ENCODE data around the gene FOXF1.

FOXF1 gene

DNA sequence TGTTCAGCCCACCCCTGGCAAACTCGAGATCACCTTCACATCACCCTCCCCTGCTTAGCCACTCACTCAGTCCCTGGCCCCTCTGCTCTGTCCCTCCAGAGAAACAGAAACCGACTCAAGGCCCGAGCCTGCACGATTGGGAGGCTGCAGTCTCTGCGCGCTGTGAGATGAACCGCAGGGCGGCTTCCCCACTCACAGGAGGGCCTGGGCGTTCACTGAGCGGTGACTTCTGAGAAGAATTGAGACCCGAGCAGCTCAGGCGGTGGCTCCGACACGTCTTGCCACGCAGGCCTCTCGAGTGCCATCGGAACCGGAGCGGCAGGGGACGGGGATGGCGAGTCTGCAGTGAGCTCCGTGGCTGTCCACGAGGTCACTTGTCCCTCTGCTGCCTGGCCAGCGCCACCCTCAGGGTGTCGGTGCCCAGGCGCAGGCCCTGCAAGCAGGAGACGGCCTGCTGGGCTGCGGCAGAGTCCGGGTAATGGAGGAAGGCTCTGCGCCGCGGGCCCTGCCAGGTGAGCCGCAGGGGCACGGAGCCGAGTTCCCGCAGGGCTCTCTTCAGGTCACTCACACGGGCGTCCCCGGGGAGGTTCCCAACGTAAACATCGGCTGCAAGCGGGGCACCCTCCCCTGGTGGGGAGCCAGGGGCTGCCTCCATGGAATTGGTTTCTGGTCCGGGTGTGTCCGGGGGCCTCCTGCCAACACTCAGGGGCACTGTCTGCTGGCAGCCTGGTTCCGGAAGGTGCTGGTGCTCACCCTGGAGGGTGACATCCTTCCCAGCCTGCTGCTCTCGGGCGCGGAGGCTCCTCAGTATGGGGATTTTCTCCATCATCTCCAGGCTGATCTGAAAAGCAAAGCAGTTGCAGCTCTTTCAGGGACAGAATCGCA is 21.6 kb downstream of the FOXF1 start:
- FAIRE-seq = no peak

DNA sequence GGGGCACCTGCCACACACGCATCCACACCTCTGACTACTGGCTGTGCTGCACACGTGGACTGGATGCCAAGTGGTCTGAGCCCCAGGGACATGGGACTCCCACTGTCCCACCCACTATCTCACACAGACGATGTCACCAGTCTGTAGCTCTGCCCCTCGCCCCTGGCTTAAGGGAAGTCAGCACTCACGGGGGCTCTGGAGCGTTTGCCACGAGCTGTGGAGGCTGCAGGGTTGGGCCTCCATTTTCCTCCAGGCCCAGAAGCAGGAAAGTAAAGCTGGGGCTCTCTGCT is 22.1 kb downstream of the FOXF1 start:
- DNase-seq (ENCODE audit: low spot score) (no peak), FAIRE-seq (no peak)

More for the DNA sequence above, 21.6 kb downstream of the FOXF1 start:
- DNase-seq (ENCODE audit: low spot score) = no peak

DNA sequence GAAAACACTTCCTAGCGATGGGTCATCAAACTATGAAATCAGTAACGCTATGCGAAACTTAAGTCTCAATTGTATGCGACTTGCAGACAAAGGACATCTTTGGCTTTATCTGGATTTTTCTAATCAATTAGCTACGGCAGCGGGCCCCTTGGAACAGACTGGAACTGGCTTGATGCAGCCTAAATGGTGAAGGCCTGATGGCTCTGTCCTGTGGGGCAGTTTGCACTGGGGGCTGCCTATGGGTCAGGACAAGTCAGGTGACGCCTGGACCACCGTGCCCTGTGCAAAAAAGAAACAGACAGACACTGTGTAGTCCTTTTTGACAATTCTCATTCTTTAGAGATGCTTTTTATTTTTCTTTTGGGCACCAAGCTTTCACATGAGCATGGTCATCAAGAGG is 22.7 kb downstream of the FOXF1 start:
- no peak for FAIRE-seq

DNA sequence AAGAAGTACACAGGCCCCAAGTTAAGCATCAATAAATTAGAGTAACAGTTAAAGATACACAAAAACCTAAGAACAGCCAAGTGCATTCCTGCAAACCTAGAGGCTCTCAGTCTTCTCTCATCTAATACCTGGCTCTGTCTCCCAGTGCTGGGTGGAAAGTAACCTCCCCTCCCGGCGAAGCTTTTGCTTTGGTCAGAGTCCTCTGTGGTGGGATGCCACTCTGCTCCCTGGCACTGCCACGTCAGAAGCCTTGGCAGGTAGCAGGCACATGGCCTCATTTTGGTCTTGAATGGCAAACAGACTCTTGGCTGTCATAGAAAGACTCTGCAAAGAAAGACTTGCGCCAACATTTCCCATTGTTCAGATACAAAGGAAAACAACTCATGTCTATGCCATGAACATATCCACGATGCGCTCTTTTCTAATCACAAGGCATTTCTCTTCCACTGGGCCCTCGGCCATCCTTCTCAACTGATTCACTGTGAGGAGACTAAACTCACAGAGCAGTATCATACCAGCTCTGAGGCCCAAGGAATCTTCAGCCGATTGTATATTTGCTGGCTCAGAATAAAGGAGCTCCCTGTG is 23.5 kb downstream of the FOXF1 start:
- DNase-seq (ENCODE audit: low spot score) = no peak
- FAIRE-seq = no peak

More for the DNA sequence above, 22.7 kb downstream of the FOXF1 start:
- no peak for DNase-seq (ENCODE audit: low spot score)

DNA sequence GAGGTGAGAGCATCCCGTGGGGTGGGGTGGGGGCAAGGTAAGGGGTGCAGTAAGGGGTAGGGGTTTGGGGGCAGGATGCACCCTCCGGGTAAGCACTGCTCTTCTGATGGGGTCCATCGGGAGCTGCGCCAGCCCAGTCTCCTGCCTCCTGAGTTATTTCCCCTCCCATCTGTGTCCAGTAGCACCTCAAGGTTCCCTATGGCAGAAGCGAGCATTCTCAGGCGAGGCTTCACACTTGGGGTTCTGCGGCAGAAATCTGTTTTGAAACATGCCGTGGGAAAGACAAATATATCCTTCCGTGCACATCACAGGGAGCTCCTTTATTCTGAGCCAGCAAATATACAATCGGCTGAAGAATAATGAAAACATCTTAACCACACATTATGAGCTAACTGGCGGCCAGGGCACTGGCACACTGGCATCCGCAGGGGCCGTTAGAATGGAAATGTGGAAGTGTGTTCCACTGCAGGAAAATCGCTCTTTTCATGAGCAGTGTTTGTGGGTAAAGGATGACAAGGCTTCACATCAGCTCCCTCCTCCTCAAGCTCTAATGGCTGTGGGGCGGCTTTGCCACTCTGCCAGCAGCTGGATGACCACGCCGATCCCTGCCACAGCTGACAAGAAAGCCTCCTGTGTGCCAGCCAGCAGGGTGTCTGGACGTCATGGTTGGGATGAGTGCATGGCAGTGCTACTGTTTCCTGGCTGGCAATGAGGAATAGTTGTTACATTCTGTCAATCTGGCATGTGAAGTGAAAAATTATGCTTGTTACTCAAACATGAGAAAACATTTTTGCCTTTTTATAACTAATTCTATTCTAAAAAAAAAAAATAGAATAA is 24.7 kb downstream of the FOXF1 start:
- DNase-seq (ENCODE audit: low spot score) (no peak), FAIRE-seq (no peak)

DNA sequence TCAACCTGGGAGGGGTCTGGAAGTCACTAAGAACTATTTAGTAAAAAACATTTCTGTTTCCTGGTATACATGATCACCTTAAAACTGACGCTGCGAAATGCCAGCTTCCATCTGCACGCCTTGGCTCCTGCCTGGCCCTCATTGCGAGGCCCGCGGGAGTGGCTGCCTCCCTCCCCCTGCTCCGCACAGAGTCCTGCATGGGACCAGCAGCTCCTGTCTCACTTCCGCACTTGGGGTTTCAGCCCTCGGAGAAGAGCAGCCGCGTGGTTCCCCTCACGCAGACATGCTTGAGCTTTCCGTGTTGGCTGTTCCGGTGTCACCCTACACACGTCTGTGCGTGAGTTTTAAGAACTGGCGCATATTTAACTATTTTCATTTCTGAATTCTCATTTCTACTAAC is 26.3 kb downstream of the FOXF1 start:
- FAIRE-seq (no peak), DNase-seq (ENCODE audit: low spot score) (no peak)

DNA sequence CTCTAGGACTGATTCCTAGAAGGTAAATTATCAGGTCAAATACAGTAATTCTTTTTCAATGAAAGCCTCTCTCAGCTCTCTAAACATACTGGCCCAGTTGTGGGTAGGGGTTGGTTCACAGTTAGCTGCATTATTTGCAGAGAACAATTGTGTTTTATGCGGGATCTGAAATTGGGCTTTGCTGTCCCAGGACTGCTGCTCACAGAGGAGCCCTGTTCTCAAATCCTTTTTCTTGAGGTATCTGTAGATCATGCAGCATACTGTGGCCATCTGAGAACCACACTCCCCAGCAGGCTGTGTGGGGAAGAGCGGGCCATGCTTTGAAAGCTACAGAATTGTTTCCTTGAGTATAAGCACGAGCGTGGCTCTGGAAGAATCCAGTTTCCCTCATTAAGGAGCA is 27.2 kb downstream of the FOXF1 start:
- FAIRE-seq = no peak

DNA sequence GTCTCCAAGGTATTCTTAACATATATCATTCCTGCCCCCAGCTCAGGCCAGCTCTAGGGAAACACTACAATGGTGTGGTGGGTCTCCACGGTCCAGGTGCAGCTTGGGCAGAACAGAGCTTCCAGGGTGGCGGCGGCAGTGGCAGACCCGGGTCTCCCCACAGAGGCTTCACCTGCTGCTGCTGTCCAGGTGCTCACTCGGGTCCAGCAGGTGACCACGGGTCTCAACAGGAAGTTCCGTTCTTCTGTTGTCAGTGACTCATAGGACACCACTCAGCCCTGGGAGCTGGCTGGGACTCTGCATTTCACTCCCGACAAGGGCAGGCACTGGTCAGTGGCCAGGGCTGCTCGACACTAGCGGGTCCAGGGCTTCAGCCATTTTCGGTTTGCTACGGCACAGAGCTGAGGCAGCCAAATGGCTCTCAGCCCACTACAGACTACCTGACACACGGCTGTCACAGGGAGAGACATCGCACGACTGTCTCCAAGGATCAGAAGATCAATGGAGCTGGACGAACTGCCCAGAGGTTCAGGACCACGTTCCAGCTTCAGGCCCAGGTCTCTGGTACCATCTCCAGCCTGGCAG is 28.0 kb downstream of the FOXF1 start:
- DNase-seq (ENCODE audit: low spot score) (no peak), FAIRE-seq (no peak)

More for the DNA sequence above, 27.2 kb downstream of the FOXF1 start:
- DNase-seq (ENCODE audit: low spot score) = no peak

DNA sequence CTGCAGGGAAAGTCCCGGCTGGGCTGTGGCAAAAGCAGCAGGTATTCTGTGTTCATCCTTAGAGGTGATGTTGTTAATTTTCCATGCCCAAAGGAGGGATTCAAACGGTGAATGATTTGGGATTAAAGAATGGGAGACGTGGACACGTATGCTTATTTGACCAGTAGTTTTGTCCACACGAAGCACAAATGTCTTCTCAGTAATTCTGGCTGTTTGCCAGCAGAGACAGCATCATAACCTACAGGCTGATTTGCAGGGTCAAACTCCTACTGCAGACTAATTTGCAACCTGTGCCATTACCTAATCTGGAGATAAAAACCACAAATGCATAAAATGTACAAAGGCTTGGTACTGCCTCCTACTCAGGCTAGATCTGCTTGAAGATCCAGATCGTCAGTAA is 30.6 kb downstream of the FOXF1 start:
- no peak for FAIRE-seq
- DNase-seq (ENCODE audit: low spot score) = no peak

DNA sequence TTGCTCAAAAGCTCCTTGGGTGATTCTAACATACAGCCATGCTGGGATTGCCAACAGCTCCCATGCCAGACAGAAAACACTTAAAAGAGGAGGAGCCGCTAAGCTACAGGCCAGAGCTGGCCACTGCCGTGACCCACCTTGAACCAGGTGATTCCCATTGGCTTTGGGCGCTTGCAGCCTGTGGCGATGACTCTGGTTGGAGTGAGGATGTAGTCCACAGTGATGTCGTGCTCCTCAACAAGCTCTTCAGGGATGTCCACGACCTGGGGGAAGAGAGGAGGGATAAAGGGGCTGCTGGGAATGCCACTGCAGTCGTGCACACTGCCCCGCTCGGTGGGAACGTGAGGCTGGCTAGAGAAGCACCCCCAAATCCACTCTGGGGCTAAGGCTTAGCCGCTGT is 31.2 kb downstream of the FOXF1 start:
- FAIRE-seq = no peak

DNA sequence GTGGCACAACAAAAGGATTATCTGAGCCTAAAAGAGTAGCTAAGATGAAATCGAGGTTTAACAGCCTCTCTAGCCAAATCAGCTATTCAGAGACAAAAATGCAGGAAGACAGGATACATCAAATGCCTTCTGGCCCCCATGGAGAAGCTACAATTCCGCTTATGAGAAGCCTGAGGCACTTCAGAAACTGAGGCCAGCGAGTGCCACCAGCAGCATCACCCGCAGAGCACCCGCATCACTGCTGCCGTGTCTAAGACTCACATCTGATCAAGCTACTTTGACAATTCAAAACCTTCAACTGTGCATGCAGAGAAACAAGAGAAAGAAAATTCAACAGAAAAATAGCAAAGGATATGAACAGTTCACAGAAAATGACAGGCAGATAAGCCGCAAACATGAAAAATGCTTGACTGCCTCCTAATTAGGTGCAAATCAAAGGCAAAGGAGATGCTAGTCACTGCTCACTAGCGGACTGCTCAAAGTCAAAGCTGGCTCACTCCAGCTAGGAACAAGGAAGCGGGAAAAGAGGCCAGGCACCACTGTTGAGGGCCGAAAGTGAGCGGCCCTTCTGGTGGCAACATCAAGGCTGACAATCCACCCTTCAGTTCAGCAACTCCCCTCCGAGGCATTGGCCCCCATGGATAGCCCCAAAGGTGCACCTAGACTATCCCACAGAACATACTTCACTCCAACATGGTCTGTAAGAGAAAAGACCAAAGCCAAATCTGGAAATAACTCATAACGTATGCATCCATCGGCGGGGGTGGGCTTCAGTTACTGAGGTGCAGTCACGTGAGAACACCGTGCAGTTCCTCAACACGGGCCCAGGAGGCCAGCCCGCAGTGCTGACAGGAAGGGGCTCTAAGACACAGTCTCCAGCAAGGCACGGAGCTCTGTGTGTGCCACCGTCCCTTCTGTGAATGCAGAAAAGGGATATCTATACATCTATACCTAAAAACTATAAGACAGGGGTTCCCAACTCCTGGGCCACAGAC is 32.7 kb downstream of the FOXF1 start:
- no peak for FAIRE-seq
- no peak for DNase-seq (ENCODE audit: low spot score)

More for the DNA sequence above, 31.2 kb downstream of the FOXF1 start:
- DNase-seq (ENCODE audit: low spot score) = no peak

DNA sequence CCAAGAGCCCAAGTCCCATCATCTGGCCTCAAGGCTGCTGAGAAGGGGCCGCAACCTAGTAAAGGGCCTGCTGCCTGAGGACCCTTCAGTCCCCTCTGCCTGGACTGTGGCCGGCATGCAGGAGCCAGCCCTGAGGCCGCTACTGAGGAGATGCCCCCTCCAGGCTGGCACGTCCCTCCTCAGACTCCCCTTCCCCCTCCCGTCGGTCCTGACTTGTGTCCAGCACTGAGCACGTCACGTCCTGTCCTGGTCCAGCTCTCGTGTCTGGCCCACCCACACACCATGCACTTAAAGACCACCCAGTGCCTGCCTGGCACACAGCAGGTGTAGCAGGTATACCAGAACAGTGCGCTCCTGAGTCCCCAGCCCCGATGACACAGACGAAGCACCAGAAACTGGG is 35.2 kb downstream of the FOXF1 start:
- FAIRE-seq (no peak), DNase-seq (ENCODE audit: low spot score) (no peak)

DNA sequence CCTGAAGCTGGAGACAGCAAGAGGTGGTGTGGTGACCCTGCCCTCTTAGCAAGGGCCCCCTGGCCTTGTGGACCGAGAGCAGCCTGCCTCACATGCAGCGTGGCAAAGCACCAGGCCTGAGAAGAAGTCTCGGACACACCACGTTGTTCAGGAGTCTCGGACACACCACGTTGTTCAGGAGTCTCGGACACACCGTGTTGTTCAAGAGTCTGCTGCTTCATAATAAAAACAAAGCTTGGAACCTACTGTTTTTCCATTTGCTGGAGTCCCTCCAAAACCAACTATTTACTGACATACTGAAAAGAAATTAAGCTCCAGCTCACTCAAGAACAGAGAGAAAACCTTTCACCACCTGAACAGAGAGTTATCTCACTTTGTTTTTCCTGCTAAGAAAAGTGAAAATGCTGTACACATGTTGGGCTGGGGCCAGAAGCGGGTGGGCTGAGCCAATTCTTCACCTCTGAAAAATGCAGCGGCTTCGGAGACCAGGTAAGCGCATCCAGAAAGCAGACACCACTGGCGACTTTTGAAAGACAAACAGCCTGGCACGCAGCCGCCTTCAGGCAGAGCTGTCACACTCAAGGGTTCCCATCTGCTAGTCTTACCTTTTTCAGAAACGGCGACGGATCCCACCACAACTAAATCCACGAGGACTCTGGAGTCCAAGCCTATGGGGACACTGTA is 35.8 kb downstream of the FOXF1 start:
- FAIRE-seq (no peak), DNase-seq (ENCODE audit: low spot score) (no peak)

DNA sequence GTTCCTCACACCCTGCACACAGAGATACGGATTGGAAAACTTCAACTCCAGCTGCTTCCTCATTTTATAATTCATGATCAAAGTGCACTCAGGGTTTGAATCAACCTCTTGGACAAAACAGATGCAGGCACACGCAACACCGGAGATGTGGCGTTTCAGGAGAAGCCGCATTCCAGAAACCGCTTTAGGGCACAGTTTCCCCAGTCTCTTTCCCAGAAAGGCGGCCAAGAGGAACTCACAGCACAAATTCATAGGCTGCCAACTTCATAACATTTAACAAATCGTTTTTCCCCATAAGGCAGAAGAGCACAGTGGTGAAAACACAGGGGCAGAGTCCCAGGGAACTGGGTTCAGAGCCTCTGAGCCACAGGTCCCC is 36.3 kb downstream of the FOXF1 start:
- DNase-seq (ENCODE audit: low spot score) = no peak
- no peak for FAIRE-seq

DNA sequence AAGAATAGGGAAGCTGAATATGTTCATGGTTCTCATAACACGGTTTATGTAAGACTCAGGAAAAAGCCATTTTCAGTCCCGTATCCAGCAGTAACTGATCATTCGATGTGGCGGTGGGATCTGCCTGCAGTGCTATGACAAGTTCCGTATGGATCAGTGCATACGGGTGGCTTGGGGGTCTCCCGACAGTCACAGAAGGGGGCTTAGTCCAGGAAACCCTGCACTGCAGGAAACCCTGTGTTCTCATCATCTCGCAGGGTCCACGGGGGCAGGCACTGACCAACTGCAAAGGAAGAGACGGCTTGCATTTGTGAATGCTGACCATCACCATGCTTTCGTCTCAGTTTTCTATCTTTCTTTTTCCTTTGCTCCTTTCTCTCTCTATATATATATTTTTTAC is 37.0 kb downstream of the FOXF1 start:
- no peak for DNase-seq (ENCODE audit: low spot score)
- FAIRE-seq = no peak

DNA sequence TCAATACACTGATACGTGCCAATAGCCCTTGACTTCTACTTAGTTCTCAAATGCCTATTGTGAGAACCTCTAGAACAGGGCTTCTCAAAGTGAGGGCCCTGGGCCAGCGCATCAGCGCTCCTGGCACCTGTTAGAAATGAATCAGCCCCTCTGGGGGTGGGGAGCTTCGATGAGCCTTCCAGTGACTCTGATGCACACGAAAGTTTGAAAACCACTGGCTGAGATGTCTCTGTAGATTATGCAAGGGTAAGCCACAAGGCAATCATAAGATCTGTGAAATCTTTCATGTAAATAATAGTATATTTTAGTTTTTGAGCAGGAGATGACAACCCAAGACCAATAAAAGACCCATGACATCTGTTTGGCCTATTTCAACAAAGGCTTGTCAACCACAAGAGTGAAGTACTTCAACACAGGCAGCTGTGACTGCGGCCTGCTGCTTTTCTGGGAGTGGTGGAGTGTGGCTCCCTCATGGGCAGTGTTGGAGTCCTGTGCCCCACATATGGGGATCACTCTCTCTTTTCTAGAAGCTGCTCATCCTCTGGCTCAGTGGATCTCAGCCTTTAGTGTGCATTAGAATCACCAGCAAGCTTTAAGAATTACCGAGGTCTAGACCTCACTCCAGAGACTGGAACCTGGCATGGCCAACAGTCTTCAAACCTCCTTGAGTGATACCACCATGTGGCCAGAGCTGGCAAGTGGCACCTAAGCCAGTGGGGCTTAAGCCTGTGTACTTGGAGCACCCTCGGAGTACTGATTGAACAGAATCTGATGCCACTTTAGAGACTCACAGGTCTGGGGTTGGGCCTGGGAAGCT is 39.0 kb downstream of the FOXF1 start:
- FAIRE-seq = no peak

DNA sequence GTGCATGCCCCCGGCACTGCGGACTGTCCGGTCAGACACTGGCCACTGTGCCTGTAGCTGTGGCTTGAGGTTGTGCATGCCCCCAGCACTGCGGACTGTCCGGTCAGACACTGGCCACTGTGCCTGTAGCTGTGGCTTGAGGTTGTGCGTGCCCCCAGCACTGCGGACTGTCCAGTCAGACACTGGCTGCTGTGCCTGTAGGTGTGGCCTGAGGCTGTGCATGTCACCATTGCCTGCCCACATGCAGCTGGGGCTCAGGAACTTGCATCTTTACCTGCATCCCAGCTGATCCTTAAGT is 39.5 kb downstream of the FOXF1 start:
- DNase-seq (ENCODE audit: low spot score) = no peak
- FAIRE-seq = no peak

More for the DNA sequence above, 39.0 kb downstream of the FOXF1 start:
- DNase-seq (ENCODE audit: low spot score) = no peak

DNA sequence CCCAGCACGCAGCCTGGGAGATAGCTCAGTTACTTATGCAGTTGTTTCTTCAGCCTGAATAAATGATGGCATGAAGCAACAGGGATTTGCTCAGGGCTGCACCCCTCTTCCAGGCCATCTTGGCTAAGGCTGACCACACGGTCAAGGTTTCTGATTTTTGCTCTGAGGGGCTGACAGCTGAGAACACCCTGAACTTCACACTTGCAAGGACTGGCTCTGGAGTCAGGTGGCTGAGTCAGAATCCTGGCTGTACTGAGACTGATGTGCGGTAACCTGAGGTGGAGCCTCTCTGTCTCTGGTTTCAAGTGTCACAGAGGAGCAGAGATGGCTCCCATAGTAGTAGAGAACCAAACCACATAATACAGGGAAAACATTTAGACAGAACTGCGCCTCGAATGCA is 40.0 kb downstream of the FOXF1 start:
- no peak for FAIRE-seq
- no peak for DNase-seq (ENCODE audit: low spot score)

DNA sequence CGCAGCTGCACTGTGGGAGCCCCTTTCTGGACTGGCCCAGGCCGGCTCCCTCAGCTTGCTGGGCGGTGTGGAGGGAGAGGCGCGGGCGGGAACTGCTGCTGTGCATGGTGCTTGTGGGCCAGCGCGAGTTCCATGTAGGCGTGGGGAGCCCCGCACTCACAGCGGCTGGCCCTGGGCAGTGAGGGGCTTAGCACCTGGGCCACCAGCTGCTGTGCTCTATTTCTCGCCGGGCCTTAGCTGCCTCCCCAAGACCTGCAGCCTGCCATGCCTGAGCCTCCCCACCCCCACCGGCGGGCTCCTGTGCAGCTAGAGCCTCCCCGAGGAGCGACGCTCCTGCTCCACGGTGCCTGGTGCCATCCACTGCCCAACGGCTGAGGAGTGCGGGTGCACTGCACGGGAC is 43.0 kb downstream of the FOXF1 start:
- FAIRE-seq (no peak), DNase-seq (ENCODE audit: low spot score) (no peak)

DNA sequence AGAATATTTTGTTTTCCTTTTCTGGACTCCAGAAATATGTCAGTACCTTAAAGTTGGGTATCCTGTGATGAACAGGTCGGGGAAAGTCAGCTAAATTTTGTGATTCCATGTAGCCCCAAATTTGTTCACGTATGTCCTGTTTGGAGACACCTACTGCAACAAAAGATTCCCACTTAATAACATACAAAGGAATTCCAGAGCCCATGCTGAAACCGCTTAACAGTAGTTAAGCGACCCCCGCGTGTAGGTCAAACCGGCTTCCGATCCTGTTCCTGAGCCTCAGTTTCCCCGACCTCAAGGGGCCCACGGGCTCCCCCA is 44.2 kb downstream of the FOXF1 start:
- FAIRE-seq (no peak), DNase-seq (ENCODE audit: low spot score) (no peak)
